H1 (cell line): ENCODE results near the gene C2CD2L. TPM values are rescaled to one million over a fixed set of nuclear protein-coding genes. Genes with fewer than 3 reads are reported as not detected.

ENCODE experiments used
- CTCF ChIA-PET: fragments of 300-600 bp; sonication (Branson Sonifier 250); formaldehyde crosslinking; loops from one replicate; lab custom pipeline; 2021; ENCODE audit not compliant: partially characterized antibody; lab: Charles Lee
- POLR2A ChIA-PET: fragments of 300-600 bp; sonication (Branson Sonifier 250); formaldehyde crosslinking; loops from one replicate; lab custom pipeline; 2021; ENCODE audit warnings: inconsistent platforms; ENCODE audit not compliant: partially characterized antibody; lab: Charles Lee
- DNase-seq, 2 experiments: peaks; one replicate each; pipeline versions ENCODE4 v3.0.0 to v3.0.0-alpha.2; 2010 to 2022; ENCODE audit warnings: low spot score in 2 of 2, low read depth in 1 of 2, mixed read lengths in 1 of 2
- FAIRE-seq: peaks from 2 replicates; lab custom pipeline; 2011; peaks lifted over from hg19 to GRCh38; lab: Jason Lieb, UNC
- H2AFZ ChIP-seq: 2 replicates; pipeline ENCODE4 v1.8.1; 2012; ENCODE audit warnings: low read length, inconsistent platforms
- H2AK5ac ChIP-seq: 2 replicates; pipeline ENCODE4 v1.6.1; 2013; ENCODE audit warnings: low read depth, low read length
- H2BK120ac ChIP-seq: replicated peaks from 2 replicates; pipeline ENCODE3; 2013; ENCODE audit warnings: low read depth, low read length, inconsistent platforms
- H2BK12ac ChIP-seq: 2 replicates; pipeline ENCODE4 v1.6.1; 2013; ENCODE audit warnings: low read depth, low read length
- H2BK15ac ChIP-seq: 2 replicates; pipeline ENCODE4 v1.6.1; 2013; ENCODE audit warnings: low read length
- H2BK20ac ChIP-seq: 2 replicates; pipeline ENCODE4 v1.6.1; 2013; ENCODE audit warnings: low read length
- H2BK5ac ChIP-seq: 2 replicates; pipeline ENCODE4 v1.6.1; 2013; ENCODE audit warnings: low read depth, low read length
- H3K14ac ChIP-seq: 2 replicates; pipeline ENCODE4 v1.6.1; 2013; ENCODE audit warnings: inconsistent platforms; ENCODE audit not compliant: insufficient read length
- H3K18ac ChIP-seq: 2 replicates; pipeline ENCODE4 v1.6.1; 2013; ENCODE audit warnings: low read length; ENCODE audit errors: extremely low read depth
- H3K23ac ChIP-seq: 2 replicates; pipeline ENCODE4 v1.6.1; 2013; ENCODE audit warnings: inconsistent platforms; ENCODE audit not compliant: insufficient read length
- H3K23me2 ChIP-seq: 2 replicates; pipeline ENCODE4 v1.6.1; 2013; ENCODE audit warnings: low read depth, low read length
- H3K27ac ChIP-seq: 2 replicates; pipeline ENCODE4 v1.6.1; 2011; ENCODE audit warnings: low read depth, low read length, inconsistent platforms
- H3K27me3 ChIP-seq, 4 experiments: replicated peaks in 1 of 4; 1 replicate in 1 of 4; 2 replicates in 3 of 4; pipeline versions ENCODE4 v1.6.1 to v1.8.1; 2011 to 2013; ENCODE audit warnings: low read length in 3 of 4, mild to moderate bottlenecking in 3 of 4, inconsistent platforms in 2 of 4, mixed read lengths in 2 of 4, moderate library complexity in 1 of 4; ENCODE audit not compliant: control insufficient read depth in 3 of 4, insufficient read depth in 3 of 4; ENCODE audit errors: extremely low read depth in 1 of 4
- H3K36me3 ChIP-seq, 4 experiments: 2 replicates each; pipeline versions ENCODE4 v1.6.1 to v1.8.1; 2011 to 2013; ENCODE audit warnings: mild to moderate bottlenecking in 4 of 4, low read length in 3 of 4, moderate library complexity in 2 of 4, control low read depth in 1 of 4, inconsistent platforms in 1 of 4; ENCODE audit not compliant: insufficient read depth in 4 of 4, control insufficient read depth in 2 of 4
- H3K4ac ChIP-seq: replicated peaks from 2 replicates; pipeline ENCODE3; 2013; ENCODE audit warnings: low read length, low read depth, mixed read lengths, inconsistent platforms; ENCODE audit not compliant: insufficient read length
- H3K4me1 ChIP-seq, 4 experiments: replicated peaks in 1 of 4; 1 replicate in 1 of 4; 2 replicates in 3 of 4; pipeline versions ENCODE4 v1.6.1 to v1.8.1; 2011 to 2013; ENCODE audit warnings: low read length in 3 of 4, inconsistent platforms in 2 of 4, mixed read lengths in 1 of 4; ENCODE audit not compliant: insufficient read depth in 4 of 4, control insufficient read depth in 3 of 4
- H3K4me2 ChIP-seq, 2 experiments: 2 replicates each; pipeline versions ENCODE4 v1.6.1 to v1.8.1; 2011 to 2013; ENCODE audit warnings: low read depth in 2 of 2, low read length in 2 of 2, control low read depth in 1 of 2, inconsistent platforms in 1 of 2, mild to moderate bottlenecking in 1 of 2; ENCODE audit not compliant: insufficient read depth in 1 of 2
- H3K4me3 ChIP-seq, 4 experiments: fragments of 200-600, 300-600 bp in 1 of 4; sonication (generic), shearing (Covaris generic), sonication (Bioruptor Twin) in 1 of 4; 2 replicates each; pipeline versions ENCODE4 v1.5.1 to v1.8.1; 2011 to 2016; ENCODE audit warnings: low read length in 4 of 4, low read depth in 3 of 4, control low read depth in 2 of 4, inconsistent platforms in 2 of 4, mild to moderate bottlenecking in 2 of 4, mixed read lengths in 1 of 4, moderate library complexity in 1 of 4; ENCODE audit not compliant: insufficient read depth in 2 of 4; ENCODE audit errors: extremely low read depth in 1 of 4
- H3K56ac ChIP-seq: replicated peaks from 2 replicates; pipeline ENCODE3; 2013; ENCODE audit warnings: low read depth, mild to moderate bottlenecking, mixed read lengths, low read length, inconsistent platforms; ENCODE audit not compliant: insufficient read length
- H3K79me1 ChIP-seq: 2 replicates; pipeline ENCODE4 v1.6.1; 2013; ENCODE audit warnings: low read depth, low read length, control low read depth
- H3K79me2 ChIP-seq, 2 experiments: 2 replicates each; pipeline versions ENCODE4 v1.6.1 to v1.8.1; 2012 to 2013; ENCODE audit warnings: low read length in 2 of 2, mild to moderate bottlenecking in 2 of 2, inconsistent platforms in 1 of 2; ENCODE audit not compliant: insufficient read depth in 2 of 2, control insufficient read depth in 1 of 2
- H3K9ac ChIP-seq, 4 experiments: replicated peaks in 1 of 4; 1 replicate in 1 of 4; 2 replicates in 3 of 4; pipeline versions ENCODE4 v1.6.1 to v1.8.1; 2011 to 2013; ENCODE audit warnings: low read depth in 3 of 4, low read length in 3 of 4, control low read depth in 2 of 4, mild to moderate bottlenecking in 2 of 4, moderate library complexity in 2 of 4, inconsistent platforms in 1 of 4; ENCODE audit errors: extremely low read depth in 1 of 4
- H3K9me3 ChIP-seq, 2 experiments: 2 replicates each; pipeline versions ENCODE4 v1.6.1 to v1.8.1; 2012 to 2013; ENCODE audit warnings: mild to moderate bottlenecking in 2 of 2, moderate library complexity in 2 of 2, control low read depth in 1 of 2, inconsistent platforms in 1 of 2, low read depth in 1 of 2, low read length in 1 of 2, mixed read lengths in 1 of 2; ENCODE audit not compliant: insufficient read depth in 2 of 2
- H4K20me1 ChIP-seq, 2 experiments: replicated peaks in 1 of 2; 2 replicates each; pipeline versions ENCODE3 to v1.8.1; 2011 to 2013; ENCODE audit warnings: inconsistent platforms in 2 of 2, low read length in 2 of 2, mild to moderate bottlenecking in 1 of 2; ENCODE audit not compliant: insufficient read depth in 2 of 2, control insufficient read depth in 1 of 2
- H4K5ac ChIP-seq: 2 replicates; pipeline ENCODE4 v1.6.1; 2013; ENCODE audit warnings: low read length, low read depth, mixed read lengths, inconsistent platforms; ENCODE audit not compliant: insufficient read length
- H4K8ac ChIP-seq: 2 replicates; pipeline ENCODE4 v1.8.0; 2013; ENCODE audit warnings: mild to moderate bottlenecking, moderate library complexity, low read length, inconsistent platforms; ENCODE audit not compliant: insufficient read depth; ENCODE audit errors: extremely low read depth
- H4K91ac ChIP-seq: replicated peaks from 2 replicates; pipeline ENCODE3; 2013; ENCODE audit warnings: low read length, mixed read lengths, inconsistent platforms; ENCODE audit not compliant: insufficient read length
- JUND ChIP-seq: IDR thresholded peaks from 2 replicates; pipeline ENCODE4 v1.6.1; 2011; ENCODE audit warnings: mild to moderate bottlenecking, improper control_type of control experiment, low read length
- NRF1 ChIP-seq: IDR thresholded peaks from 2 replicates; pipeline ENCODE4 v1.6.1; 2011; ENCODE audit warnings: mild to moderate bottlenecking, low read depth, low read length, improper control_type of control experiment
- POLR2AphosphoS5 ChIP-seq: IDR thresholded peaks from 2 replicates; pipeline ENCODE4 v1.6.1; 2011; ENCODE audit warnings: low read depth, low read length
- RAD21 ChIP-seq, 2 experiments: IDR thresholded peaks in 1 of 2; conservative IDR thresholded peaks in 1 of 2; 2 replicates each; pipeline ENCODE4 v1.6.1; 2011; ENCODE audit warnings: low read depth in 2 of 2, low read length in 2 of 2, improper control_type of control experiment in 1 of 2, inconsistent platforms in 1 of 2, mild to moderate bottlenecking in 1 of 2, moderate library complexity in 1 of 2
- WGBS, 2 experiments: shearing (Covaris generic) in 1 of 2; methylation state at CpG; one replicate each; pipeline versions ENCODE4 v1.1.6 to v1.1.7; 2013 to 2015; ENCODE audit warnings: low lambda C conversion rate in 2 of 2, mixed read lengths in 2 of 2, inconsistent platforms in 1 of 2, low coverage in 1 of 2, missing lambda C conversion rate in 1 of 2; ENCODE audit not compliant: insufficient replicate concordance in 2 of 2, insufficient coverage in 1 of 2, insufficient read length in 1 of 2; ENCODE audit errors: extremely low coverage in 1 of 2, missing lambda C conversion rate in 1 of 2; 5-methylcytosine and 5-hydroxymethylcytosine counted together
- polyA plus RNA-seq, 7 experiments: library from polyadenylated mRNA; depleted of rRNA in 3 of 7; stranded (reverse) in 5 of 7; unstranded in 2 of 7; fragments of >200 nt in 5 of 7; fragments of 200-250 nt in 2 of 7; gene quantifications; 1 replicate in 5 of 7; 2 replicates in 1 of 7; 4 replicates in 1 of 7; pipeline versions ENCODE4 v1.2.1 to v1.2.3, GENCODE V29; 2011 to 2013; ENCODE audit warnings: missing spikeins in 2 of 7, mixed read lengths in 2 of 7
- total RNA-seq: library from RNA; stranded (reverse); fragmentation: NEBNext Ultra II Directional; extraction: Animal tissue kit (Norgen Biotek cat#: 25700); gene quantifications from 2 replicates; pipeline ENCODE4 v1.2.1, GENCODE V29; 2021
- TF ChIP-seq, protein P1 (sequence below): IDR thresholded peaks from 2 replicates; pipeline ENCODE4 v1.6.1; 2012; ENCODE audit warnings: low read length, inconsistent platforms
- TF ChIP-seq, protein P2 (sequence below), 3 experiments: IDR thresholded peaks; 1 replicate in 2 of 3; 2 replicates in 1 of 3; pipeline versions ENCODE4 v1.5.1 to v1.6.1; 2011; ENCODE audit warnings: low read length in 3 of 3, mild to moderate bottlenecking in 3 of 3, inconsistent platforms in 2 of 3, low read depth in 1 of 3, moderate library complexity in 1 of 3; ENCODE audit not compliant: insufficient read depth in 1 of 3; ENCODE audit errors: control extremely low read depth in 1 of 3

The C2CD2L gene
- total and polyA plus RNA-seq, 2 of the 8 experiments (the other 6 are each of a cell fraction or from before 2014, with no cell fraction given) = 2.5 to 4.0 TPM

DNA sequence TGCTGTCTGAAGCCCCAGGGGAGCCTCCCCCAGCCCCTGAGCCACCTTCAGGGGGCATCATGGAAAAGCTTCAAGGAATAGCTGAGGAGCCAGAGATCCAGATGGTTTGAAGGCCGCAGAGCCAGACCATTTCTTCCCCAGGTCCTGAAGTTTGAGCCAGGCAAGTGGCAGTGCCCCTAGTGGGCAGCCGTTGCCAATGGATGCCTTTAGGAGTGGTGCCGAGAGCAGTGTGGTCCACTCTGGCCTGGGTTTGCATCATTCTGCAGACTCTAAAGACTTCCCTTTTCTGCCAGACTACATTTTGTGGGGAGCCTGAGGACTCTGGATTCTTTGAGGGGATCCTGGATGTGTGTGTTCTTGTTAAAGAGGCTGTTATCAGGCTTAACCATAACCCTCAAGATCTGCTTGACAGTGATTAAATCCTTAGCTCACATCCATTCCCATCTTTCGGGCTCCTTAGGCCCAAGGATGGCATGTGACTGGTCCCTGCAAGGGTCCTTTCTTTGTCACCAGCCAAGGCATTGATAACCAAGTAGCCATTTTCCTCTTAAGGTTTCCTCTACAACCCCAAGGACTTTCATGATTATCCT, 27.3 kb downstream of the C2CD2L start:
- Histone ChIP-seq H3K4me2 (no peak overlapping the region), H3K27me3 (no peaks in the 10 kb centered on the region), H4K20me1 (peaks cover 0 to 5% of the 10 kb centered on the region in 2 experiments), H2BK5ac (no peak overlapping the region), H3K27ac (no peak overlapping the region), H2BK20ac (no peak overlapping the region), H3K36me3 (peaks cover 23 to 37% (median 28%) of the 10 kb centered on the region in 4 experiments), H3K23me2 (no peaks in the 10 kb centered on the region), H3K4ac (no peak overlapping the region), H3K9me3 (no peaks in the 10 kb centered on the region), H3K79me1 (no peaks in the 10 kb centered on the region), H4K5ac (no peak overlapping the region), H2AK5ac (no peak overlapping the region), H3K4me3 (no peak overlapping the region), H3K14ac (no peak overlapping the region), H4K8ac (no peak overlapping the region), H3K23ac (no peak overlapping the region), H2AFZ (no peak overlapping the region), H2BK120ac (no peak overlapping the region), H3K9ac (no peak overlapping the region), H3K18ac (no peak overlapping the region), H3K4me1 (no peaks in the 10 kb centered on the region), H3K56ac (no peak overlapping the region), H4K91ac (no peak overlapping the region), H2BK15ac (no peak overlapping the region), H2BK12ac (no peak overlapping the region), H3K79me2 (no peaks in the 10 kb centered on the region)
- DNase-seq (peak in 1 of 2 experiments; percentile 61), FAIRE-seq (no peak)
- no peak for TF ChIP-seq JUND
- TF ChIP-seq NRF1 = no peak
- TF ChIP-seq, protein P1, sequence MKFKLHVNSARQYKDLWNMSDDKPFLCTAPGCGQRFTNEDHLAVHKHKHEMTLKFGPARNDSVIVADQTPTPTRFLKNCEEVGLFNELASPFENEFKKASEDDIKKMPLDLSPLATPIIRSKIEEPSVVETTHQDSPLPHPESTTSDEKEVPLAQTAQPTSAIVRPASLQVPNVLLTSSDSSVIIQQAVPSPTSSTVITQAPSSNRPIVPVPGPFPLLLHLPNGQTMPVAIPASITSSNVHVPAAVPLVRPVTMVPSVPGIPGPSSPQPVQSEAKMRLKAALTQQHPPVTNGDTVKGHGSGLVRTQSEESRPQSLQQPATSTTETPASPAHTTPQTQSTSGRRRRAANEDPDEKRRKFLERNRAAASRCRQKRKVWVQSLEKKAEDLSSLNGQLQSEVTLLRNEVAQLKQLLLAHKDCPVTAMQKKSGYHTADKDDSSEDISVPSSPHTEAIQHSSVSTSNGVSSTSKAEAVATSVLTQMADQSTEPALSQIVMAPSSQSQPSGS = no peak
- TF ChIP-seq RAD21 (IDR thresholded peaks at IDR 0.05 in 1 of 2, conservative IDR thresholded peaks at IDR 0.05 in 1 of 2; ENCODE audit: low read depth in 2 of 2, low read length in 2 of 2) = peak; percentile 31 to 42; a peak in 2 of 4 replicates
- TF ChIP-seq, protein P2, sequence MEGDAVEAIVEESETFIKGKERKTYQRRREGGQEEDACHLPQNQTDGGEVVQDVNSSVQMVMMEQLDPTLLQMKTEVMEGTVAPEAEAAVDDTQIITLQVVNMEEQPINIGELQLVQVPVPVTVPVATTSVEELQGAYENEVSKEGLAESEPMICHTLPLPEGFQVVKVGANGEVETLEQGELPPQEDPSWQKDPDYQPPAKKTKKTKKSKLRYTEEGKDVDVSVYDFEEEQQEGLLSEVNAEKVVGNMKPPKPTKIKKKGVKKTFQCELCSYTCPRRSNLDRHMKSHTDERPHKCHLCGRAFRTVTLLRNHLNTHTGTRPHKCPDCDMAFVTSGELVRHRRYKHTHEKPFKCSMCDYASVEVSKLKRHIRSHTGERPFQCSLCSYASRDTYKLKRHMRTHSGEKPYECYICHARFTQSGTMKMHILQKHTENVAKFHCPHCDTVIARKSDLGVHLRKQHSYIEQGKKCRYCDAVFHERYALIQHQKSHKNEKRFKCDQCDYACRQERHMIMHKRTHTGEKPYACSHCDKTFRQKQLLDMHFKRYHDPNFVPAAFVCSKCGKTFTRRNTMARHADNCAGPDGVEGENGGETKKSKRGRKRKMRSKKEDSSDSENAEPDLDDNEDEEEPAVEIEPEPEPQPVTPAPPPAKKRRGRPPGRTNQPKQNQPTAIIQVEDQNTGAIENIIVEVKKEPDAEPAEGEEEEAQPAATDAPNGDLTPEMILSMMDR (IDR thresholded peaks at IDR 0.05; ENCODE audit: control extremely low read depth in 1 of 3, insufficient read depth in 1 of 3, low read depth in 1 of 3, low read length in 3 of 3) = peak; percentile 62 to 83 (median 82)
- no peak for TF ChIP-seq POLR2AphosphoS5
- CTCF ChIA-PET = interaction anchor here (0.7 to 5.9 kb wide), 28 partner anchors 9 to 269 kb away, joined by 3 to 33 read pairs (median 5); partner anchors contain the start of gene ABCG4
- POLR2A ChIA-PET = interaction anchor here (0.8 to 2.0 kb wide), 11 partner anchors 8 to 116 kb away, joined by 3 to 7 read pairs (median 4); partner anchors contain the start of genes C2CD2L, DPAGT1, HINFP and NLRX1
- WGBS, 2 experiments = 86% methylated on average over 4 of the region's 4 CpGs; no CpG with 5 or more reads in 1 of the 2 experiments
